ENCODE measurements around the gene CAMK2N1. TPM values are rescaled to one million over a fixed set of nuclear protein-coding genes. Genes with fewer than 3 reads are reported as not detected.

Gene CAMK2N1
- total and polyA plus RNA-seq, 2 donors from 2014 or later, result 80.6 to 120 TPM

GRCh38 chr1:20458717-20459116 is 27.3 kb downstream of the CAMK2N1 start:
- Histone ChIP-seq H3K27ac (ENCODE audit: low read depth in 2 of 2, low read length in 2 of 2) (no peak overlapping the region), H3K9me3 (ENCODE audit: control insufficient read depth in 2 of 3, insufficient read depth in 1 of 3, low read length in 3 of 3) (no peaks in the 10 kb centered on the region), H3K4me3 (ENCODE audit: low read length in 3 of 3) (no peak overlapping the region), H3K4me1 (ENCODE audit: control insufficient read depth in 2 of 3, insufficient read depth in 2 of 3, low read depth in 1 of 3, low read length in 3 of 3) (no peaks in the 10 kb centered on the region), H3K9ac (ENCODE audit: low read length in 3 of 3) (no peak overlapping the region), H3K36me3 (ENCODE audit: control insufficient read depth in 2 of 3, insufficient read depth in 3 of 3, low read length in 3 of 3) (no peaks in the 10 kb centered on the region), H3K27me3 (ENCODE audit: control insufficient read depth, insufficient read depth, low read length) (no peaks in the 10 kb centered on the region)
- FAIRE-seq, result no peak
- DNase-seq, result peak in 1 of 5 donors; percentile 1
- no peak for TF ChIP-seq CTCF (IDR thresholded peaks at IDR 0.05; ENCODE audit: borderline replicate concordance, extremely low read depth, insufficient read depth)
- intact Hi-C loops (cut with DNase I), result no loop called here

GRCh38 chr1:20454004-20454403 is 32.0 kb downstream of the CAMK2N1 start:
- no peaks in the 10 kb centered on the region for H3K36me3 ChIP-seq (ENCODE audit: control insufficient read depth in 2 of 3, insufficient read depth in 3 of 3, low read length in 3 of 3)
- no peak for FAIRE-seq
- no peak for TF ChIP-seq CTCF (IDR thresholded peaks at IDR 0.05; ENCODE audit: borderline replicate concordance, extremely low read depth, insufficient read depth)
- no peaks in the 10 kb centered on the region for H3K27me3 ChIP-seq (ENCODE audit: control insufficient read depth, insufficient read depth, low read length)
- H3K4me3 ChIP-seq (ENCODE audit: low read length in 3 of 3), result no peak overlapping the region
- intact Hi-C loops (cut with DNase I), result no loop called here
- no peak overlapping the region for H3K9ac ChIP-seq (ENCODE audit: low read length in 3 of 3)
- peak in 1 of 5 donors; percentile 0 for DNase-seq
- no peaks in the 10 kb centered on the region for H3K4me1 ChIP-seq (ENCODE audit: control insufficient read depth in 2 of 3, insufficient read depth in 2 of 3, low read depth in 1 of 3, low read length in 3 of 3)
- no peak overlapping the region for H3K27ac ChIP-seq (ENCODE audit: low read depth in 2 of 2, low read length in 2 of 2)
- H3K9me3 ChIP-seq (ENCODE audit: control insufficient read depth in 2 of 3, insufficient read depth in 1 of 3, low read length in 3 of 3), result no peaks in the 10 kb centered on the region

DNA sequence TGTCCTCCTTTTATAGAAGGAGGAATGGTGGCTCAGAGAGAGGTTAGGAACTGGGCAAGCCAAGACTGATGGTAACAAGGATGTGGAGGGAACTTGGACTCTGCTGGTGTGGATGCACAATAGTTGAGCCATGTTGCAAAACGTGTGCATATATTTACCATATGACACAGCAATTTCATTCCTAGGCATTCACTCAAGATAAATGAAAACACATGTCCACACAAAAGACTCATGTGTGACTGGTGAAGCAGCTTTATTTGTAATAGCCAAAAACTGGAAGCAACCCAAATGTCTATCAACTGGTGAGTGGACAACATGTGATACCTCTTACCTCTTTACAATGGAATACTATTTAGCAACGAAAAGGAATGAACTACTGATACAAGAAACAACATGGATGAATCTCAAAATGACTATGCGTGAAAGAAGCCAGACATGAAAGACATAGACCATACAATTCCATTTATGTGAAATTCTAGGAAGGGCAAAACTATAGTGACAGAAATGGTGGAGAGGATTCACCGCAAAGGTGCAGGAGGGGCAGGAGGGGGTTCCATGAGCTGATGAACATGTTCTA is 36.2 kb downstream of the CAMK2N1 start:
- FAIRE-seq (no peak), DNase-seq (no peak)
- Histone ChIP-seq H3K27me3 (ENCODE audit: control insufficient read depth, insufficient read depth, low read length) (no peaks in the 10 kb centered on the region), H3K9ac (ENCODE audit: low read length in 3 of 3) (no peak overlapping the region), H3K27ac (ENCODE audit: low read depth in 2 of 2, low read length in 2 of 2) (no peak overlapping the region), H3K4me1 (ENCODE audit: control insufficient read depth in 2 of 3, insufficient read depth in 2 of 3, low read depth in 1 of 3, low read length in 3 of 3) (no peaks in the 10 kb centered on the region), H3K36me3 (ENCODE audit: control insufficient read depth in 2 of 3, insufficient read depth in 3 of 3, low read length in 3 of 3) (no peaks in the 10 kb centered on the region), H3K9me3 (ENCODE audit: control insufficient read depth in 2 of 3, insufficient read depth in 1 of 3, low read length in 3 of 3) (no peaks in the 10 kb centered on the region), H3K4me3 (ENCODE audit: low read length in 3 of 3) (no peak overlapping the region)
- intact Hi-C loops (cut with DNase I), result no loop called here
- TF ChIP-seq CTCF (IDR thresholded peaks at IDR 0.05; ENCODE audit: borderline replicate concordance, extremely low read depth, insufficient read depth), result no peak

DNA sequence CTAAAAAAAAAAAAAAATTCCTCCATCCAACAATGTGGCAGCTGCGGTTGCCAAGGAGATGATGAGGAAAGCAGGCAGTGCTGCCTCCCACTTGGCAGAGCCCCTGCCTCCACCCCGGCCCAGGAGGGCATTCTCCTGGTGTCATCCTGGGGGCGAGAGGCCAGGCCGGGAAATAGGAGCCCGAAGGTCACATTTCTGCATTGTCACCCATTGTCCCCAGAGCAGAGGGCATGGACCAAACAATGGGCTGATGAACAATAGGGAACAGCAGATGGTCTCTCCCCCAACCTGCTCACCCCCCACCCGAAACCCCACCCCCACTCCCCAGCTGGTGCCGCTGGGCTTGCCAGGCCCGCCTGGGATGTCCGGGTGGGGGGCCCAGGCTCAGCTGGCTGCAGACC is 37.3 kb downstream of the CAMK2N1 start:
- H3K4me1 ChIP-seq (ENCODE audit: control insufficient read depth in 2 of 3, insufficient read depth in 2 of 3, low read depth in 1 of 3, low read length in 3 of 3), result no peaks in the 10 kb centered on the region
- no peak for TF ChIP-seq CTCF (IDR thresholded peaks at IDR 0.05; ENCODE audit: borderline replicate concordance, extremely low read depth, insufficient read depth)
- no peaks in the 10 kb centered on the region for H3K27me3 ChIP-seq (ENCODE audit: control insufficient read depth, insufficient read depth, low read length)
- intact Hi-C loops (cut with DNase I), result no loop called here
- no peak overlapping the region for H3K27ac ChIP-seq (ENCODE audit: low read depth in 2 of 2, low read length in 2 of 2)
- FAIRE-seq (no peak), DNase-seq (no peak)
- no peaks in the 10 kb centered on the region for H3K36me3 ChIP-seq (ENCODE audit: control insufficient read depth in 2 of 3, insufficient read depth in 3 of 3, low read length in 3 of 3)
- no peak overlapping the region for H3K4me3 ChIP-seq (ENCODE audit: low read length in 3 of 3)
- no peaks in the 10 kb centered on the region for H3K9me3 ChIP-seq (ENCODE audit: control insufficient read depth in 2 of 3, insufficient read depth in 1 of 3, low read length in 3 of 3)
- H3K9ac ChIP-seq (ENCODE audit: low read length in 3 of 3), result no peak overlapping the region

Measured in kidney (tissue), 14 donors.